NCI-H187 (cell line): ENCODE measurements around the gene RASSF1.

ENCODE experiments used
- DNase-seq, 2 experiments: peaks; one replicate each; lab custom pipeline; 2025; lab: John Stamatoyannopoulos, UW

The RASSF1 gene

GRCh38 chr3:50299929-50300680 is 40.5 kb downstream of the RASSF1 start:
- no peak for DNase-seq

DNA sequence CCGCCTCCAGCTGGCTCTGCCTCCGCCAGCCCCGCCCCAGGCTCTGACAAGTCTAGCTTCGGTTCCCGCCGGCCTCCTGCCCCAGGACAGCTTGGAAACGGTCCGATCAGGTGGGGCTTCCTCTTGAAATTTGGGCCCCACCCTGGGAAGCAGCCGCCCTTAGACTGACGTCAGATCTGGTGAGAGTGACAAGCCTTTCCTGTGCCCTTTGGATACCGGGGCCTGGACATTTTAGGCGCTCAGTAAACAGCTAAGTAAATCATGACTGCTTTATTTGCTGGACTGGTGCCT is 41.1 kb downstream of the RASSF1 start:
- DNase-seq, result no peak

GRCh38 chr3:50298836-50299637 is 41.6 kb downstream of the RASSF1 start, which contains the start of the genes HYAL3 and NAA80:
Gene HYAL3 (minus strand): TSS chr3:50299405. CDS start chr3:50295602, 3,803 bp downstream.
Gene NAA80 (minus strand): TSS chr3:50299405. CDS start chr3:50297463, 1,942 bp downstream.
- peak; percentile 87 to 93 for DNase-seq

DNA sequence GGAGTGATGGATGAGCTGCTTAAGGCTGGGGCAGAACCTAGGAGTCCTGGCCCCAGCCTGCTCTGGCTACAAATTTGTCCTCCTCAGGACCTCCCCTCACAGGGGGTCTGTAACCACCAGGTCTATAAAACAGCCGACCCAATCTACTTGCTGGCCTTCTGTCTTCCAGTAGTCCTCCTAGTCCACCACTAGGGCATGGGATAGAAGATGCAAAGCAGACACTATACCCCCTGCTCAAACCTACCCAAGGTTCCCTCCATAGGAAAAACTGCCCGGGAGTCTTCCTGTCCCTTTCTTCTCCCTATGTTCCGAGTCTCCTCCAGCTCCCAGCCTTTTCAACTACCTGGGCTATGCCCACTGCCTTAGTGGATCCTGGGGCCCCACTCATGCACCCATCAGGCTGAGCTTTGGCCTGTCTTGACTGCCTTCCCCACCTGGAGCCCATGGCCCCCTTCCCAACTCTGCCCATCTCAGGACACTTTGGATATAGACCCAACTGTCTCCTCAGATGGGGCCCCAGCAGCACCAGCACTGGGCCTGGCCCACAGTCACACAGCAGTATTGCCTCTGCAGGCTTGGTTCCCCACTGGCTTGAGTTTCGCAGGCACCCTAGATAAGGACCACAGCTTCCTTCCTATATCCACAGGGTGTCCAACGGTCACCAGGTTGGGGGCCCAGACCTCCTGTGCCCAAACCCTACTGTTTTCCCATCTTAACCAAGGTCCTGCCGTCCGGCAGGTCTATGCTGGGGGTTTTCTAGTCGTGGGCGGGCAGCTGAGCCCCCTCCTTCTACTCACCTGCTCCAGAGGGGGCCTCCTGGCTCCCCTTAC is 42.5 kb downstream of the RASSF1 start:
- DNase-seq, result no peak

GRCh38 chr3:50297384-50297775 is 43.3 kb downstream of the RASSF1 start:
- DNase-seq, result no peak

- no peak for DNase-seq
Measured at GRCh38 chr3:50296721-50297383, 43.8 kb downstream of the RASSF1 start.

DNA sequence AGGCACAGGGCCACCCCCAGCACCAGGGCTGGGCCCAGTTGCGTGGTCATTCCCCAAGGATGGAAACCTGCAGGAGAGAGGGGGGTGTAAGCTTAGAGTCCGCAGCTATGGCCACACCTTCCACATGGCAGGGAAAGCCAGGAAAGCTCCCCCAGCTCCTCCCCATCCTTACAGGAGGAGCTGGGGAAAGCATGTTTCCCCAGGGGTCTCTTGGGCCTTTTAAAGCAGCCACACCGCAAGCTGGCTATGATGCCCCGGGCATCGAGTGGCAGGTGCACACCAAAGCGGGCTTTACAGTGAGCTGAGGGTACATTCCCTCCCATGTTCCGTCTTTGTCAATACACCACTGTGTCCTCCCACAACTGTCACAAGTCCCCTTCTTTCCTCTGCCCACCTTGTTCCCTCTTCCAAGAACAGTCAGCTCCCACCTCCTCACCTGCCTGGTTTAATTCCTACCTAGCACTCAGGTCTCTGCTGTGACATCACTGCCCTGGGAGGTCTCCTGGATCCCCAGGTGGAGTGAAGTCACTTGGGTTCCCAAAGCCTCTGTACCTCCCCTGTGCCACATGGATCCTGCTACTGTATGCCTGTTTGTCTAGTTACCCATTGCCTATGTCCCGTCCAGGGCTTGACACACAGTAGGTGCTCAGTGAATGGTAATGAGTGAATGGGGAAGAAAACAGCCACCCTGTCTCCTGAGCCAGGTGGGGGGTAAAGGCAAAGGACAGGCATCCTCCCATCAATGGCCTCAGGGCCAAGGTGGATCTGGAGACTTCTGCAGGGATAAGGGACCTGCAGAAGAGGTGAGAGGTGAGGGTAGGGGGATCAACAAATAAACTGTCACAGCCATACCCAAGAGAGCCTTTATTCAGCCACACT is 44.8 kb downstream of the RASSF1 start:
- no peak for DNase-seq

- no peak for DNase-seq
Measured at GRCh38 chr3:50294492-50295403, 45.9 kb downstream of the RASSF1 start.

- no peak for DNase-seq
Measured at GRCh38 chr3:50294089-50294488, 46.5 kb downstream of the RASSF1 start.

- no peak for DNase-seq
Measured at GRCh38 chr3:50293079-50293801, 47.4 kb downstream of the RASSF1 start.

- DNase-seq, result peak; percentile 64 to 92
Measured at GRCh38 chr3:50292159-50293078, 48.2 kb downstream of the RASSF1 start, which contains the start of gene IFRD2. Gene IFRD2 (minus strand): TSS chr3:50292429. CDS start chr3:50292274, 155 bp downstream.

- DNase-seq, result no peak
Measured at GRCh38 chr3:50290161-50290641, 50.4 kb downstream of the RASSF1 start.

DNA sequence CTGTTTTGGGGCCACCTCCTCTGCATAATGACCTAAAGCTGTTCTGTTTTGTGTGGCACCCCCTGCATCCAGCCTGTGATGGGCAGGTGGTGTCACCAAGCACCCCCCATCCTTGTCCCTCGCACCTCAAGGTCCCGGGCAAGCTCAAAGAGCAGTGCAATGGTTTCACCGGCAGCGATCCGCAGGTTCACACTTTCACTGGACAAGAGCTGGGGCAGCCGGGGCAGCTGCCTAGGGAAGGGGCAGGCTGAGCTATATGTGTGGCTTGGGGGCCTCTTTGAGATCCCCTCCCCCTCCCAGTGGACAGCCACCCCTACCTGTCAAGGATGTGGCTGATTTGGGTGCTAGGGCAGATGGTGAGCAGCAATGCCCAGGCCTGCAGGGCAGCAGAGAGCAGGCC is 51.5 kb downstream of the RASSF1 start:
- no peak for DNase-seq

DNA sequence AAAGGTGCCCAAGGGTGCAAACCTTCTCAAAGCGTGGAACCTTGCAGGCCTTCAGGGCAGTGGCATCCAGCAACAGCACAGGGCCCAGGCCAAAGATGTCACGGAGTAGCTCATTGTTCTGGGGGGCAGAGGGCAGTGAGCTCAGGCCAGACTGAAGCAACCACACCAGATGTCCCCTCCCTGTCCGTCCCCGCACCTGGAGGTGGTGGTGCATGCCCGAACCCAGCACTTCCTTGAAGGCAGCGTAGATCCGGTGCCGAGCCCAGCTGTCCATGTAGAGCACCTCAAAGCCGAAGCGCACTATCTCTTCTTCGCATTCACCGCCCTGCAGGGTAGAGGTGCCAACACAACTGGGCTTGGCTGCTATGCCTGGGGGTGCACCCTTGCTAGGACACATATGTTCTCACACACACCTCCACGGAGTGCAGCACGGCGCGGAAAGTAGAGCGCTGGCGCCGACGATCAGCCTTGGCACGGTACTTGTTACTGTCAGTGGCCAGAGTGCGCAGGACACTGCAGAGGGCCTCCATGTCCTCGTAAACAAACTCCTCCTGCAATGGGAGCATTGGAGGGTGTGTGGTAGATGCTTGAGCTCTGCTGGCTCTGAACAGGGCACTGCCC is 52.1 kb downstream of the RASSF1 start:
- no peak for DNase-seq

GRCh38 chr3:50287262-50287661 is 53.4 kb downstream of the RASSF1 start:
- DNase-seq, result no peak

DNA sequence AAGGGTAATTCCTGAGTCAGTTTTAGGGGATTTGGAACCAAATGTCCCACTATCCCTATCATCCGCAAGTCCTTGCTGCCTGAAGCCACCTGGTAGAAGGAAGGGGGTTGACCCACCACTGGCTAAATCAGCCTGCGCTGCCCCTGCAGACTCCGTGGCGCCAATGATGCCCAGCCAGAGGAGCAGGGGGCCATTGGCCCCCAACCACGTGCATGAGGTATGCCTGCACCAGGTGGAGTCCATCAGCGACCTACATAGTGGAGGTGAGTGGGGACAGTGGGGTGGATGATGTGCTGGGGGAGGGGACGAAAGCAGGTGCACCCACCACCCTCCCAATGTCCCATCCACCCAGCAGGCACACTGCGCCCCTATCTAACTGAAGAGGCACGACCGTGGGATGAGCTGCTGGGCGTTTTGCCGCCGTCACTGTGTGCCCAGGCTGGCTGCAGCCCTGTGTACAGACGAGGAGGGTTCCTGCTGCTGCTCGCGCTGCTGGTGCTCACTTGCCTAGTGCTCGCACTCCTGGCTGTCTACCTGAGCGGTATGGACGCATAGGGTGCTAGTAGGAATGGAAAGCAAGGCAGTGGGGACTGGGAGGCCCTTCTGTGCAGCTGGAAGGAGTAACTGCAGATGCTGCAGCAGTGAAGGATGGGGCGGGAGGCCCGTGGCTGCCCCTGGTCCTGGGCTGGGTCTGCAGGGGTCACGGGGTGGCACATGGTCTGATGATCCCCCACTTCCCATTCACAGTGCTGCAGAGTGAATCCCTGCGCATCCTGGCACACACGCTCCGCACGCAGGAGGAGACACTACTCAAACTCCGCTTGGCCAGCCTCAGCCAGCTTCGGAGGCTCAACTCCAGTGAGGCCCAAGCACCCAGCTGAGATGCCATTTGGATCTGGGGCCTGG is 54.1 kb downstream of the RASSF1 start:
- DNase-seq, result no peak
